GM21526 (cell line): ENCODE measurements around the gene CDK2AP2.
"Not testable (repeated sequence)": the region's sequence is repeated elsewhere in the genome, so short reads cannot be mapped to it uniquely, and the experiment has no call there.

Source experiments
- ATAC-seq: cut with Tn5 transposase; IDR thresholded peaks from one replicate; pipeline ENCODE4 v1.9.1; 2021; ENCODE audit warnings: moderate library complexity; ENCODE audit not compliant: unreplicated experiment, low FRiP score

The CDK2AP2 gene, protein sequence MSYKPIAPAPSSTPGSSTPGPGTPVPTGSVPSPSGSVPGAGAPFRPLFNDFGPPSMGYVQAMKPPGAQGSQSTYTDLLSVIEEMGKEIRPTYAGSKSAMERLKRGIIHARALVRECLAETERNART

DNA sequence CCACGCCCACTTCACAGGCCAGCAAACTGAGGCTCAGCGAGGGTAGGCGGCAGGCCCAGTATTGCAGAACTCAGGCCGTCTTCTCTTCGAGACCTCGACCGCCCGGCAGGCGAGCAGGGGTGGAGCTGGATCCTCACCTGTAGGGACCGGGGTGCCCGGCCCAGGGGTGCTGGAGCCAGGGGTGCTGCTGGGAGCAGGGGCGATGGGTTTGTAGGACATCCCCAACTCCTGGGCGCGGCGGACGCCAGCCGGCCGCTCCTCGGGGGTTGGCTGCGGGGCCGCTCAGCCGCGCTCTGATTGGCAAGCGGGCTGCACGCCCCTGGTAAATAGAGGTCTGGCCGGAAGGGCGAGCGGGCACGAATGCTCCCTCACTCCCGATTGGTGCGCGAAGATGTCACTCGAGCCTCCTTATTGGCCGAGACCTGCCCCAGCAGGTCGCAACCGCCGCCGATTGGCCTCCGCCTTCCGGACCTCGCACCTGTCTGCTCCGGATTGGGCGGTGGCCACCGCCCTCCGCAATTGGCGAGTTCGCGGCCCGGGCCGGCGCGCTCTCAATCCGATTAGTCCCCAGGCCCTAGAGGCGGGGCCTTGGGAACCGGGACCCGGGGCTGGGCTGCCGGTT is at the start of gene CDK2AP2:
Gene CDK2AP2, minus strand, starts transcription at position 299 of the 622 bp plus-strand sequence. Its CDS starts 80 bp downstream, at position 219.
- ATAC-seq, result peak; percentile 62

DNA sequence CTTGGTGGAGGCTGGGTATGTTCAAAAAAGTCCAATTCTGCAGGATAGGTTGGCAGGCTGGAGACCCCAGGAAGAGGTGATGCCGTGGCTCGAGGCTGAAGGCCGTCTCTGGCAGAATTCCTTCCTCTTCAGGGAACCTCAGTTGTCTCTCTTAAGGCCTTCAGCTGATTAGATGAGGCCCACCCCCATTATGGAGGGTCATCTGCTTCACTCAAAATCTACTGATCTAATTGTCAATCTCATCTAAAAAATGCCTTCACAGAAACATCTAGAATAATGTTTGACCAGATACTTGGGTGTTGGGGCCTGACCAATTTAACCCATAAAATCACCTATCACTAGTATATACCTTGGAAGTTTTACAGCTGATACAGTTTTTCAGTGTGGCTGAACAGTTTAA is 48.3 kb upstream of the CDK2AP2 start:
- ATAC-seq, result no peak

DNA sequence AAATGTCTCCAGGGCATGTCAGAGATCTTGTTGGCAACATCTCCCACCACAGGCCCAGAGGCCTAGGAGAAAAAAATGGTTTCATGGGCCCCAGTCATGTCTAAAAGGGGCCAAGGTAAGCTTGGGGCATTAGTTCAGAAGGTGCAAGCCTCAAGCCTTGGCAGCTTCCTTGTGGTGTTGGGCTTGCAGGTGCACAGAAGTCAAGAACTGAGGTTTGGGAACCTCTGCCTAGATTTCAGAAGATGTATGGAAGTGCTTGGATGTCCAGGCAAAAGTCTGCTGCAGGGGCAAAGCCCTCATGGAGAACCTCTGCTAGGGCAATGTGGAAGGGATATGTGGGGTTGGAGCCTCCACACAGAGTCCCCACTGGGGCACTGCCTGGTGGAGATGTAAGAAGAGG is 43.7 kb upstream of the CDK2AP2 start:
- ATAC-seq, result not testable (repeated sequence)

DNA sequence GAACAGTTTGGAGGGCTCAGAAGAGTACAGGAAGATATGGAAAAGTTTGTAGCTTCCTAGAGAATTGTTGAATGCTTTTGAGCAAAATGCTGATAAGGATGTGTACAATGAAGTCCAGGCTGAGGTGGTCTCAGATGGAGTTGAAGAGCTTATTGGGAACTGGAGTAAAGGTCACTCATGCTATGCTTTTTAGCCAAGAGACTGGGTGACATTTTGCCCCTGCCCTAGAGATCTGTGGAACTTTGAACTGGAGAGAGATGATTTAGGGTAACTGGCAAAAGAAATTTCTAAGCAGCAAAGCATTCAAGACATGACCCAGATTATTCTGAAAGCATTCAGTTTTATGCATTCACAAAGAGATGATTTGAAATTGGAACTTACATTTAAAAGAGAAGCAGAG is 43.2 kb upstream of the CDK2AP2 start:
- ATAC-seq, result no peak

DNA sequence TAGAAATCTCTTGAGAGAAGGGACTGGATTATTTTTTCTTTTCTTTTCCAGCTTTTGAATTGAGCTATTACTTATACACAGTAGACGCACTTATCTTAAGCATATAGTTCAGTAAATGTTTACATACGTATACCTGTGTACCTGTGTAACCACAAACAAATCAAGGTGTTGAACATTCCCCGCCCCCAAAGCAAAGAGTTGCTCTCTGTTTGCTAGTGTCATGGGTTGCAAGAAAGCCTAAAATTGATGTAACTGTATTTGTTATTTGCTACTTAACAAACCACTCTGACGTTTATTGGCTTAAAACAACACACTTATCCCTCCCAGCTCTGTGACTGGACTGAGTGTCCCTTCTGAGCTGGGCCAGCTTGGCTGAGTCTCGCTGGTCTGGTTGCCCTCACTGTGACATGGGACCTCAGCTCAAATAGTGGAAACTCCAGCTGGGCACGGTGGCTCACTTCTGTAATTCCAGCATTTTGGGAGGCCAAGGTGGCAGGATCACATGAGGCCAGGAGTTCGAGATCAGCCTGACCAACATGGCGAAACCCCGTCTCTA is 40.7 kb upstream of the CDK2AP2 start:
- ATAC-seq, result no peak

DNA sequence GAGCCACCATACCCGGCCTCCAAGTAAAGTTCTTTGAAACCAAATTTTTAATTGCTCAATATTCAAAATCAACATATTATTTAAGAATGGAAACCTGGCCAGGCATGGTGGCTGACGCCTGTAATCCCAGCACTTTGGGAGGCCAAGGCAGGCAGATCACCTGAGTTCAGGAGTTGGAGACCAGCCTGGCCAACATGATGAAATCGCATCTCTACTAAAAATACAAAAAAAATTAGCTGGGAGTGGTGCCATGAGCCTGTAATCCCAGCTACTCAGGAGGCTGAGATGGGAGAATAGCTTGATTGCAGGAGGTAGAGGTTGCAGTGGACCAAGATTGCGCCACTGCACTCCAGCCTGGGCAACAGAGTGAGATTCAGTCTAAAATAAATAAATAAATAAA is 40.1 kb upstream of the CDK2AP2 start:
- not testable (repeated sequence) for ATAC-seq

DNA sequence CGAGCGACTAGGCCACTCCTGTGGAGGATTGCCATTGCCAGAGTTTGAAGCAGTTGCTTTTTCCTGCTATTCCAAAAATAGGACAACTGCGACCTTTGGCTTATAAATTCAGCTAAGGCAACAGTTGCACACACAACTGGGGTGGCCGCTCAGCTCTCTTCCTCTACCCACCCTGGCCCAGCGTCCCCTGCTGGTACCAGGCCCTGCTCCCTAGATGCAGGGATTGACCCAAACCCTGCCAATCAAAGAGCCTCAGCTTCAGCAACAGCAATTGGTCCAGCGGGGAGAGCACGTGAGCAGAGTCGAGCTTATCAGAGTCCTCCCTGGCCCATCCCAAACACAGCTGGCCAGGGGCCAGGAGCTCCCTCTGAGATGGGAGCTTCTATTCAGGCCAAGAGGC is 37.3 kb upstream of the CDK2AP2 start:
- ATAC-seq, result no peak

DNA sequence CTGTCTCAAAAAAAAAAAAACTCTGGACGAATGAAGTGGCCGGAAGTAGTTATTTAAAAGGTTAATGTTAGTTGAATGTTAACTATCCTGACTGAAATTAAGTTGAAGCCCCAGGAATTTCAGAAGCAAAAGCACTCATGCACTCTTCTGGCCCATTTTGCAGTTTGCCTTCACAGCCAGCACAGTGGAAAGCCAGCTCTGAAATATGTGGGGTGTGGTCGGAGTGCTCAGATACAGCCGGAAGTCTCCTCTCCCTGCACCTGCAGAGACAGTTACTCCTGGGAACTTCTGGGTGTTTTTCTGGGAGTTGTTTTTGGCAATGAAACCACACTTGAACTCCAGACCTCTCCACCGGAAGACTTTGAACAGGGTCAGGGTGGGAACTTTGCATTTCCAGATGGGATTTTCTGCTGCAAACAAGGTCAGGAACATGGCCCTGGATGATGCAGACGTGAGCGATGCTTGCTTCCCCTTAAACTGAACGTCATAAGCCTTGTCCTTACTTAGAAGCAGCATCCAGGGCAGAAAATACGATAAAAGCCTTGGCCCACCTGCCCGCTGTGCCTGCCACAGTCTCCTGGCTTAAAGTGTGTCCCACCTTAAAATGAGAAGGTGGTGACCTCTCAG is 36.8 kb upstream of the CDK2AP2 start:
- no peak for ATAC-seq

DNA sequence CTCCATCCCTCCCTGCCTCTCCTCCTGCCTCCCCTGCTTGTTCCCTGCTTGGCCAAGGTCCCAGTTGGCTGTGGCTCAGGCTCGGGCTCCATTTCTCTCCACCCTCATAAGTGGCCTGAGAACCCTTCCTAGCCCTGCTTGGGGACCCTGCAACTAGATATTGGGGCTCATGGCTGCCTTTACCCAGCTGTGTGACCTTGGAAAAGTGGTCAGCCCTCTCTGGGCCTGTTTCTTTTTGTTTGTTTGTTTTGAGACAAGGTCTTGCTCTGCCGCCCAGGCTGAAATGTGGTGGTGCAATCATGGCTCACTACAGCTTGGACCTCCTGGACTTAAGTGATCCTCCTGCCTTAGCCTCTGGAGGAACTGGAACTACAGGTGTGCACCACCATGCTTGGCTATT is 35.6 kb upstream of the CDK2AP2 start:
- ATAC-seq, result no peak

DNA sequence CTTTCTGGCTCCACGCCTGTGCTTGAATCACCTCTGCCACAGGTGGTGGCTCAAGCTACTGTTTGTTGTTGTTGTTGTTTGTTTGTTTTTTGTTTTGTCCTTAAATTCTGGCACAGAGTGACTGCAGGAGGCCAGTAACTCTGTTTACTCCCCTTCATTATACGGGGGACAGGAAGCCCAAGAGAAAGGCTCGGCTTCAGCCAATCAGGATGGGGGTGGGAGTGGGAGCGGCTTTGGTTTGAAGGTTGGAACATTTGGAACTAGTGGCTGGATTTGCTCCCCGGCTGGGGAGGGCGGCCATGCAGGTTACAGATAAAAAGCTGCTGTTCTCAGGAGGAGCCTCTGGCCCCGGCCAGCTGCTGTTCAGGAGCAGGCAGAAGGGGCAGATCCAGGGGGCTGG is 35.0 kb upstream of the CDK2AP2 start:
- no peak for ATAC-seq

DNA sequence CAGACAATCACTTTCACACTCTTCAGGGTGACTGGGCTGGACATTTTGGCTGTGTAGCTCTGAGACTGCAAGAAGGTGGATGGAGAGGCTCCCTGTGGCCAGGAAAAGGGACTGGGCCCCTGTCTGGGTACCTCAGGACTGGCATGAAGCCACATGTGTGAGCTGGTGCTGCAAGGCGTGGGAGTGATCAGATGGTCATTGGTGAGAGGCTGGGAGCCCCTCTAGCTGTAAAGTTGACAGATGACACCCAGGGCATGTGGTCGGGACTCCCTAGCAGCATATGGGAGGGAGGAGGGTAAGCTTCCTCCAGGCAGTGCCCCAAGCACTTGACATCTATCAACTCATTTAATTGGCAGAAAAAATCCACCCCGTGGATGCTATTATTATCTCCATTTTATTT is 34.2 kb upstream of the CDK2AP2 start:
- no peak for ATAC-seq

DNA sequence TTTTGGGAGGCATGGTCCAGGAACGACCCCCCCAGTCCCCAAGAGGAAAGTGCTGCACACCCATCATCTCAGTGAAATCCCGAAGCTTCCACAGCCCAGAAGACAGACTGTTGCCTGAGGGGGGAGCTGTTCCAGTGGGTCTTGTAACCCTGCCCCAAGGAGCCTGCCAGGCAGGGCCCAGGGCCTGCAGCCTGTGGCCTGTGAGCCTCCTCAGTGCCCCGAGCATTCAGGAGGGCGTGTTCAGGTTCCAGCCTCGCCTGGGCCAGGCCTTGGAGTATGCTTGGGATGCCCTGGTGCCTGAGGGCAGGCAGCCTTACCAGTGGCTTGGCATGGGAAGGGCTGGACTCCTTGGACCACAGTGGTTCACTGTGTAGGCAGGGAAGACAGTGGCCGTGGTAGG is 33.2 kb upstream of the CDK2AP2 start:
- no peak for ATAC-seq

DNA sequence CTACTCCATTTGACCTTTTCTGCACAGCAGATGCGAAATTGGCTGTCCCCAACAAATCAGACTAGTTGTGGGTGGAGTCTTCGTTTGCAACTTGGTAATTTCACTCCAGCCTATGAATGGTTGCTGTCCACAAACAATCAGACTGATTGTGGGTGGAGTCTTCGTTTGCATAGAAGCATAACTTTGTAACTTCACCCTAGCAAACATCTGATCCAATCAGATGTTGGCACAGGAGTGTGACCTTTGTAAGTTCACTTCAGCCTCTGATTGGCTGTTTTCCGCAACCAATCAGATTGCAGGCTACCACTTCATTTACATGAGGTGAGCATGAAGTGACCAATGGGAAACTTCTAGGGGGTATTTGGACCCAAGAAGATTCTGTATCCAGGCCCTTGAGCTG is 31.6 kb upstream of the CDK2AP2 start:
- no peak for ATAC-seq

DNA sequence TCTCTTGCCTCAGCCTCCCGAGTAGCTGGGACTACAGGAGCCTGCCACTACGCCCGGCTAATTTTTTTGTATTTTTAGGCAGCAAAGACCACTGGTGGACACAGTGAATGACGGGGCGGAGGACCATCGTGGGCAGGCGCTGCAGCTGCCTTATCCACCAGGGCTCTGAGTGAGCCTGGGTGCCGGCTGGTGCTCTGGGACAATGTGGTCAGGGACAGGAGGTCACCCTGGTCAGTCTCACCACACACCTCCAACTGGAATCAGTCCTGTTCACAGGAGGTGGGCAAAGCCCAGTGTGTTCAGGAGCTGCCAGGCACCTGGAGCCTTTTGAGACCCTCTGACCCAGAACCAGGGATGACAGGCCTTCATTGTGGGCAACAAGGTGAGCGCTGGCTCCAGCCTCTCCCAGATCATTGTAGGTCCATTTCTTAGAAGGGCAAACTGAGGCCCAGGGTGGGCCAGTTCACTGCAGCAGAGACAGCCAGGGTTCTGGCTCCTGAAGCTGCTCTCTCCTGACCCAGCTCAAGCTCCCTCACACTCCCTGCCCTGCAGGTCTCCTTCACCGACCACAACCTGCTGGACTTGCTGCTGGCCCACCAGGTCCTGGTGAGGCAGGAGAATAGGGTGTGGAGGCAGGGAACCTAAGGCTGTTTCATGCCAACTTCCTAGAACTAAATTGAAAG is 31.0 kb upstream of the CDK2AP2 start:
- ATAC-seq, result no peak

DNA sequence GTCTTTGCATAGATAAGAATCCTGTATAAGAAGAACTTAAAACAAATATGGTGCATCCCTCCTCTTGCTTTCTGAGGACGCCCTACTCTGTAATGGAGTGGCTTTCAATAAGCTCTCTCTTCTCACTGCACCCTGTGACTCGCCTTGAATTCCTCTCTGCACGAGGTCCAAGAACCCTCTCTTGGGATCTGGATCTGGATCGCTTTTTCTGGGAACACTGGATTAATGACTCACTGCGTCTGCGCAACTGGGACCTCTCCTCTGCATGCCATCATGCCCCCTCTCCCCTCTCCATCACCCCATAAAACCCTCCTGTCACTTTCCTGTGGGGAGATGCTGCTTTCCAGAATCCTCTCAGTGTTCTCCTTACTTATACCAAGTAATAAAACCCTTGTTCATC is 30.3 kb upstream of the CDK2AP2 start:
- no peak for ATAC-seq

DNA sequence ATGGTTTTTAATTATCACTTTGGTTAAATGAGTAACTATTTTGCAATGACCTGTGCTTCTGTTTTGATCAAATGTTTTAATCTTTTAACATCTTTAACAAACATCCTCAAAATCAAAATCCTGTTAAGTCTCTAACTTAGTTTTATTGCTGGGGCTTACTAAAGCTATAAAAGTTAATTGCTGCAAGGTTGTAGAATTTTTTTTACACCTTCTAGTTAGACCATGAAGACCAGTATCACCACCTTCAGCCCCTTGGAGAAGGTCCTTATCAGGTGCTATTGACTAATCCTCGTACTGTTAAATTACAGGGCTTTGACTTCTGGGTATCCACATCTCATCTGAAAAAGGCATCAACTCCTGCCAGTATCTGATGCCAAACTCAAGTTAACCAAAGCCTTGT is 27.6 kb upstream of the CDK2AP2 start:
- no peak for ATAC-seq

DNA sequence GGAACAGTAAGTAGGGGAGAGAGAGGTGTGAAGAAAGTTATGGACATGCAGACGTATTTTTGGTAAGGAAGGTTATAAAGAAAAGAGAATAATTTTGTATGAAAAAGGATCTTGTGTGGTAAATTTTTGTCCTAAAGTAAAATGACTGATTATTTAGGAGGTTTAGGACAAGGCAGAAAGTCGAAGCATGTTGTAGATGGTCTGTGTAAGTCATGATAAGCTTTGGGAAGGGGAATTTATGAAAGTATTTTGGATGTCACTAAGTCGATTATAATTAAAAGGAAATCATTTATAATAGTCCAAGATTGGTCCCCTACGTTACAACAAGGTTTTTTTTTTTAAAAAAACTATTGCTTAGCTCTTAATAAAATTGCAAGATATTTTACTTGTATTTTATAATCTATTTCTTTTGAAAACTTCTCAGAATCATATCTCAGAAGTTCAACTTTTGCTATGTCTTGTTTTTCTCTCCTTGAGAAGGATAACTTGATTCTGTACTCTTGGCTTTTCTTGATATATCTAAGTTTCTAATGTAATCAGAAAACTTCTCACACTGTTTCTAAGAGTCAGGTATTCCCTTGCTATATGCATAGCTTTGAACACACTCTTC is 26.2 kb upstream of the CDK2AP2 start:
- ATAC-seq, result no peak

DNA sequence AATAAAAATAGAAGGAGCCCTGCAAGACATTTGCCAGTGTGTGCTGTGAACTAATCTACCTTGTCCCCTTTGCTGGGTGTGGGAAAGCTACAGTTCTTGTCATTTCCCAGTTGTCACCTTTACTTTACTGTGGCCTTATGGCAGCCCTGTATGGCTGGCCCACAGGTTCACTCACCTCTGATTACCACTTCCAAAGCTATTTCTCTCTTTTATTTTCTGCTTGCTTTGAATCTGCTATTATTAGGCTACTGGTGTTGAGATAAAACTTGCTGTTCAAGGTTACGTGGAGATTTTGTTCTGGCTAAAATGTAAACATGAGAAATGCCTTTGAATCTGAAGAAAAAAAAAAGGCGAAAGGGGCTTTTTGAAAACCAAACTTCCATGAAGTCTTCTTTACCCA is 24.9 kb upstream of the CDK2AP2 start:
- ATAC-seq, result no peak

DNA sequence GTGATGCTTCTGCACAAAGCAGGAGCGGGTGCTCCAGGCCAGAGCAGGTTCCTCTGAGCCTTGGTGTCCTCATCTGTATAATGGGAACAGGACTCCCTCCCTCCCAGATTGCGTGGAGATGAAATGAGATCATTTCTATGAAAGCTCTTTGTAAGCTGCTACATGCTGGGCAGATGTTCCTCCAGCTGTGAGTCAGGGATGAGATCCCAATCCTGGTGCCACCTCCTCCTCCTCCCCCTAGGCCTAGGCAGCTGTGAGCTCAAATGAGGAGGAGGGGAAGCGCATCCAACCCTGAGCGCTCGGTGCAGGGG is 22.3 kb upstream of the CDK2AP2 start:
- no peak for ATAC-seq

DNA sequence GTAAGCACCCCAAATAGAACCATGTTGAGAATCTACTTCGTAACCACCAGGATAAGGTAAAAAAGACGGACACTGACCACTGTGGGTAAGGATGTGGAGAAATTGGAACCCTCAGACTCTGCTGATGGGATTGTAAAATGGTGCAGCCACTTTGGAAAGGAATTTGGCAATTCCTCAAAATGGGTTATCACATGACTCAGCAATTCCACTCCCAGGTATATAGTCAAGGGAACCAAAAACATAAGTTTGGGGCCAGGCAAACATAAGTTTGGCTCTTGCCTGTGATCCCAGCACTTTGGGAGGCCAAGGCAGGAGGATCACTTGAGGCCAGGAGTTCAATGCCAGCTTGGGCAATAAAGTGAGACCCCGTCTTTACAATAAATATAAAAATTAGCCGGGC is 20.4 kb upstream of the CDK2AP2 start:
- ATAC-seq, result no peak

DNA sequence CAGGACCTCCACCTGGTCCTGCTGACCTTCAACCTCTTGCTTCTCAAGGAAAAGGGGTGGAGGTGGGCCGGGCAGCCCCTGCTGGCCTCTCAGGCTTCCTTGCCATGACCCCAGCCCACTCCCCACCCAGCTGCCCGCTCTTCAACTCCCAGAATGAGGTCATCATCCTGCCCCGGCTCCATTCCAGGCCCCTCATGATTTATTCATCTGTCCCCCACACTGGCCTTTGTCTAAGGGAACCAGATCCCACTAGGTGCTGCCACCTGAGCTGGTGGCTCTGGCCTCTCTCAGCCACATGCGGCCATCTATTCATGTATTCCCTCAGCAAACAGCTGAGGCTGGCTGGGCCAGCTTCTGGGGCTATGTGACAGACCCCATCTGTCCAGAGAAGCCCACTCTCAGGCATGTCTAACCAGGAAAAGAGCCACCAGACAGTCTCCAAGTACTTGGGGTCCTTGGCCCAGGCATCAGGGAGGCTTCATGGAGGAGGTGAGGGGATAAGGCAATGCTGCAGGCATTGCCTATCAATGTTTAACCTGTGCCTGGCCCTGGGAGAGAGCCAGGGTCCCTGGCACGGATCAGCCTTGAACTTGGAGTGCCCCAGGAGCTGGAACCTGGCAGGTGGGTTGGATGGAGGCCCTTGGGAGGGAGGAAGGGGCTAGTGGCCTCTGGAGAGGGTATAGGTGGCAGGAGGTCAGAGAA is 17.5 kb upstream of the CDK2AP2 start:
- ATAC-seq, result no peak
